22Rv1 (cell line): Measurements from ENCODE around the gene SETD5.

ENCODE experiments used
- H3K27ac ChIP-seq: fragments of 450-650 bp; 2 replicates; pipeline ENCODE4 v1.5.1; 2017
- ZFX ChIP-seq: fragments of 450-650 bp; IDR thresholded peaks from 2 replicates; pipeline ENCODE4 v1.6.1; 2017; ENCODE audit warnings: antibody characterized with exemption, borderline replicate concordance
- TF ChIP-seq, protein P1 (sequence below): fragments of 450-650 bp; IDR thresholded peaks from 2 replicates; pipeline ENCODE4 v1.5.1; 2017; ENCODE audit warnings: mild to moderate bottlenecking

Gene SETD5

DNA sequence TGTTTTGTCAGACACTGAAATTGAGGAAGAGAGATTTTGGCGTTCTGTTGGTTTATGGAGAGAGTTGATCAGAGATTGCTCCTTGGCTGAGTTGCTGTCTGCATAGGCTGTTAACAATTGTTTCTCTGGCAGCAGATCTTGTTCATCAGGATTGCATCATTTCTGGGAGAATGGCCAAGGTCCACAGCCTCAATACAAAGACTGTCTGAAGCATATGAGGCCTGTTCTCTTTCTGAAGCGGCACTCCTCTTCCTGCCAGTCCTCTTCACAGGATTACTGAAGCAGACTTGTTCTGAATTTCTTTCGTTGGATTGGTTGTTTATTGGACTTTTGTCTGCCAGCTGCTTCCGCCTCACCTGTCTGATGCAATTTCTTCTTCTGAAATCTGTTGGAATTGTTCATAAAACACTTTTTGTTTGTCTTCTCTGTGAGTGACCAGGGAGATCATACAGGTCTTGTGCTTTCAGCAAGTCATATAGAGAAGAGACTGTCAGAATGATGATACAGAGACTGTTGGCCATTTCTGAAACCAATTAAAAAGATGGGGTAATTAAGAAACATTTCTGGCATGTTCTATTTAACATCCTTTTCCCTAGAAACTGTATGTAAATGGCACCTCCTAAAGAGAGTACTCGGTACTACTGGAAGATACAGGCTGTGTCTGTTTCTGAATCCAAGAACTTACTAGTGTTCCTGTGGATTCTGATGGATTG lies 25.5 kb downstream of the SETD5 start:
- peak overlapping the region; percentile 89 for H3K27ac ChIP-seq
- no peak for TF ChIP-seq ZFX
- TF ChIP-seq, protein P1, sequence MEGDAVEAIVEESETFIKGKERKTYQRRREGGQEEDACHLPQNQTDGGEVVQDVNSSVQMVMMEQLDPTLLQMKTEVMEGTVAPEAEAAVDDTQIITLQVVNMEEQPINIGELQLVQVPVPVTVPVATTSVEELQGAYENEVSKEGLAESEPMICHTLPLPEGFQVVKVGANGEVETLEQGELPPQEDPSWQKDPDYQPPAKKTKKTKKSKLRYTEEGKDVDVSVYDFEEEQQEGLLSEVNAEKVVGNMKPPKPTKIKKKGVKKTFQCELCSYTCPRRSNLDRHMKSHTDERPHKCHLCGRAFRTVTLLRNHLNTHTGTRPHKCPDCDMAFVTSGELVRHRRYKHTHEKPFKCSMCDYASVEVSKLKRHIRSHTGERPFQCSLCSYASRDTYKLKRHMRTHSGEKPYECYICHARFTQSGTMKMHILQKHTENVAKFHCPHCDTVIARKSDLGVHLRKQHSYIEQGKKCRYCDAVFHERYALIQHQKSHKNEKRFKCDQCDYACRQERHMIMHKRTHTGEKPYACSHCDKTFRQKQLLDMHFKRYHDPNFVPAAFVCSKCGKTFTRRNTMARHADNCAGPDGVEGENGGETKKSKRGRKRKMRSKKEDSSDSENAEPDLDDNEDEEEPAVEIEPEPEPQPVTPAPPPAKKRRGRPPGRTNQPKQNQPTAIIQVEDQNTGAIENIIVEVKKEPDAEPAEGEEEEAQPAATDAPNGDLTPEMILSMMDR, result peak; percentile 68

DNA sequence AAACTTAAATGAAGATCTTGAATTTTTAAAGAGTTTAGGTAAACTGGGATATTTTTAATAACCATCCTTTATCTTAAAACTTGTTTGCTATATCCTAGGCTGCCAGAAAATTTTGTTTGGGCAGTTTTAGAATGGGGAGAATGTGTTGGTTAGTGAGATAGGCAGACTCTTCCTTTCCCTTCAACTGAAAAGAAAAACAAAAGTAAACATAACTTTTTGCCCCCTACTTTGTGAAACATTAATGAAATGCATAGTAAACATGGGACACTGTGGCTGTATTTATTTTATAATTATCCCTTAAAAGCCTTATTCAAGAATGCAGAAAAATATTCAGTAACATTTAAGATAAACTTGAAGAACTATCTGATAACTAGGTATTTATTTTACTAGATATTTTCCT lies 31.0 kb downstream of the SETD5 start:
- no peak overlapping the region; the same call in 1 of the 2 replicates for H3K27ac ChIP-seq
- no peak for TF ChIP-seq ZFX
- TF ChIP-seq, protein P1, result no peak

DNA sequence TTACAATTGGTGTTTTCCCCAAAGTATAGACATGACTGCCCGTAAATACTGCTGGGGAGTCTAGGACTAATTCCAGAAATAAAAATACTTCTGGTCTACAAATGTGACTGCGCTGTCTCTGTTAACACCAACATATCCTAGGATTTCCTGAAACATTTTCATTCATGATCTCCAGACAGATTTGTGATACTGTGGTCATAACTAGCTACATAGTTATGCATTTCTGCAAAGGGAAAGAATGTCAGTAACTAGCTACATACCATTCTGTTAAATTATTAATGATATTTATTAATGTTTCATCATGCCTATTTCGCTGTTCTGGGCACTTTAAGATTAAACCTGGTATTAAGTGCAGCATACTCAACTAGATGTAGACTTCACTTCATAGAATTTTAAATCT lies 33.3 kb downstream of the SETD5 start:
- no peak overlapping the region for H3K27ac ChIP-seq
- TF ChIP-seq, protein P1, result no peak
- no peak for TF ChIP-seq ZFX

DNA sequence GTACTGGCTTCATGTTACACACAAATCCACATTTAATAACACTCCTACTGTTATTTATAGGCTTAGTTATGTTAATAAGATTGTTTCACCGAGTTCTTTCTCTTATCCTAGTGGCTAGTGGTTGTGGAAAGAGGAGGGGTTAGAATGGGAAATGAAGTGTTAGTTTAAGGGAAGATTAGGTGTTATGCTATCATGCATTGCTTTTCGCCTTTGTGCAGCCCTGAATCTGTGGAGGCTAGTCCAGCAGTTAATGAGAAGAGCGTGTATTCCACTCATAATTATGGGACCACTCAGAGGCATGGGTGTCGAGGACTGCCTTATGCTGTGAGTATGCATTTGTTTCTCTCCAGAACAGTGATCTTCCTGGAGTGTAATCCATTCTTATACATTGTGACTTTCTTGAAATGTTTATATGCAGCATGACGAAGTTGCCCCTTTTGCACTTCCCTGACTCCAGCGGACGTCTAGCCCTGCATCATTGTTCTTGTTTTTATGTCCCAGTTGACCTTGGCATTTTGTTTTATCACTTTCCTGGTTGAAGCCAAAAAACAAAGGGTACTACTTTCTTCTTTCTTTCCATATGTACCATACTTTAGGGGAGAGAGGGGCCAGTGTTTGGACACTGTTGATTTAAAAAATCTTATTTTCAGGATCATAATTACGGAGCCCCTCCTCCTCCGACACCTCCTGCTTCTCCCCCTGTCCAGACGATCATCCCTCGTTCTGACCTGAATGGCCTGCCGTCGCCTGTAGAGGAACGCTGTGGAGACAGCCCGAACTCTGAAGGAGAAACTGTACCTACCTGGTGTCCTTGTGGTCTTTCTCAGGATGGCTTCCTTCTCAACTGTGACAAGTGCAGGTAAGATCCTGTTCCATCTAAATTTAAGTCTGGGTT lies 36.5 kb downstream of the SETD5 start:
- TF ChIP-seq ZFX, result no peak
- TF ChIP-seq, protein P1, result no peak
- H3K27ac ChIP-seq, result no peak overlapping the region

DNA sequence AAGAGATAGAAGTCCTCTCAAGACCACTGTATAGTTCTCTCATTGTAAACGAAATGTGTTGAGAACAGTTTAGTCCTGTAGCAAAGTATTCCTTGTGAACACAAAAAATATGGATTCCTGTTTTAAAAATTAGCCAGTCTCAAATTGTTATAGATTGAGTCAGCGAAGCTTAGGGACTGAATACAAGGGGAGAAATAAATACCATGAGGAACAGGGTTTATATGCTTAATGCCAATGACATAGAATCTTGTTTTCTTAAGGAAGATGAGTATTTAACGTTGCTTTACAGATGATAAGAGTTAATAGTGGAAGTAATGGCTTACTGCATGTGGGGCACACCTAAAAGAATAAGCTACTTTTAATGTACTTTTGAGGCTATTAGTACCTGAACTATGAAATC lies 37.9 kb downstream of the SETD5 start:
- TF ChIP-seq, protein P1, result no peak
- TF ChIP-seq ZFX, result no peak
- no peak overlapping the region for H3K27ac ChIP-seq

DNA sequence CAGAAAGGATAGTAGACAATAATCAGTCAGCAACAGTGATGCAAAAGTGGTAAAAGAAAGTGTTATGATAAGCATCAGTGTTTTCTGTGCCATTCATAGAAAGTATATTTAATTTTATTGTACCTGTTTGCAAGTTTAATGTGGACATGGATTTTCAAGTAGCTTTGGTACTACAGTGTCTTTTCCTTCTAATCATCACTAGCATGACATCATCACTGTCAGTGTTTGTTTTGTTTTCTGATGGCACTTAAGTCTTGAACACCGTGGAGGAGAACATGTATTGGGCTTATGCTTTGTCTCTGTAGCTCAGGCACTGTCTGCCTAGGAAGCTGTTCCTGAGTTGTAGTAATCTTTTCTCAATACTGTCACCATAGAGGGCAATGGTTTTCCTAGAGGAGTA lies 41.9 kb downstream of the SETD5 start:
- no peak for TF ChIP-seq ZFX
- TF ChIP-seq, protein P1, result no peak
- no peak overlapping the region for H3K27ac ChIP-seq
